ENCODE results near the gene SLC2A14. TPM values are rescaled to one million over a fixed set of nuclear protein-coding genes. Genes with fewer than 3 reads are reported as not detected.
"Not testable (repeated sequence)": the region's sequence is repeated elsewhere in the genome, so short reads cannot be mapped to it uniquely, and the experiment has no call there.

Gene SLC2A14
- total RNA-seq, 1 donor from 2014 or later, result not detected

GRCh38 chr12:7837366-7837765, 35.3 kb downstream of the SLC2A14 start:
- Histone ChIP-seq H3K27ac (no peak overlapping the region), H3K27me3 (no peaks in the 10 kb centered on the region), H3K36me3 (no peaks in the 10 kb centered on the region), H3K9me3 (no peaks in the 10 kb centered on the region), H3K4me3 (no peak overlapping the region), H3K4me1 (no peaks in the 10 kb centered on the region)
- no peak for DNase-seq (ENCODE audit: extremely low spot score in 2 of 2)
- TF ChIP-seq POLR2AphosphoS5 (IDR thresholded peaks at IDR 0.05; ENCODE audit: insufficient read depth in 1 of 2, low read depth in 1 of 2), result no peak
- no peak for TF ChIP-seq CTCF (IDR thresholded peaks at IDR 0.05)
- TF ChIP-seq POLR2A (IDR thresholded peaks at IDR 0.05), result no peak
- intact Hi-C loops (cut with DNase I), result no loop called here

GRCh38 chr12:7835766-7836165, 36.9 kb downstream of the SLC2A14 start:
- H3K4me1 ChIP-seq, result no peaks in the 10 kb centered on the region
- H3K9me3 ChIP-seq, result no peaks in the 10 kb centered on the region
- no peak for DNase-seq (ENCODE audit: extremely low spot score in 2 of 2)
- no peak overlapping the region for H3K27ac ChIP-seq
- no peak overlapping the region for H3K4me3 ChIP-seq
- TF ChIP-seq POLR2A (IDR thresholded peaks at IDR 0.05) (no peak), CTCF (IDR thresholded peaks at IDR 0.05) (no peak), POLR2AphosphoS5 (IDR thresholded peaks at IDR 0.05; ENCODE audit: insufficient read depth in 1 of 2, low read depth in 1 of 2) (no peak)
- H3K36me3 ChIP-seq, result no peaks in the 10 kb centered on the region
- intact Hi-C loops (cut with DNase I), result no loop called here
- no peaks in the 10 kb centered on the region for H3K27me3 ChIP-seq

GRCh38 chr12:7835116-7835515, 37.6 kb downstream of the SLC2A14 start:
- DNase-seq (ENCODE audit: extremely low spot score in 2 of 2), result no peak
- no peaks in the 10 kb centered on the region for H3K9me3 ChIP-seq
- H3K27ac ChIP-seq, result no peak overlapping the region
- no peak for TF ChIP-seq CTCF (IDR thresholded peaks at IDR 0.05)
- TF ChIP-seq POLR2A (IDR thresholded peaks at IDR 0.05), result no peak
- TF ChIP-seq POLR2AphosphoS5 (IDR thresholded peaks at IDR 0.05; ENCODE audit: insufficient read depth in 1 of 2, low read depth in 1 of 2), result no peak
- H3K27me3 ChIP-seq, result no peaks in the 10 kb centered on the region
- no peak overlapping the region for H3K4me3 ChIP-seq
- intact Hi-C loops (cut with DNase I), result no loop called here
- no peaks in the 10 kb centered on the region for H3K36me3 ChIP-seq
- no peaks in the 10 kb centered on the region for H3K4me1 ChIP-seq

- no peak overlapping the region for H3K4me3 ChIP-seq
- DNase-seq (ENCODE audit: extremely low spot score in 2 of 2), result no peak
- intact Hi-C loops (cut with DNase I), result no loop called here
- H3K36me3 ChIP-seq, result no peaks in the 10 kb centered on the region
- TF ChIP-seq POLR2A (IDR thresholded peaks at IDR 0.05), result no peak
- no peak for TF ChIP-seq CTCF (IDR thresholded peaks at IDR 0.05)
- TF ChIP-seq POLR2AphosphoS5 (IDR thresholded peaks at IDR 0.05; ENCODE audit: insufficient read depth in 1 of 2, low read depth in 1 of 2), result no peak
- no peaks in the 10 kb centered on the region for H3K9me3 ChIP-seq
- no peak overlapping the region for H3K27ac ChIP-seq
- H3K4me1 ChIP-seq, result no peaks in the 10 kb centered on the region
- no peaks in the 10 kb centered on the region for H3K27me3 ChIP-seq
These were observed 38.0 kb downstream of the SLC2A14 start for GRCh38 chr12:7834701-7835100.

GRCh38 chr12:7833831-7834230, 38.9 kb downstream of the SLC2A14 start:
- Histone ChIP-seq H3K4me3 (no peak overlapping the region), H3K36me3 (no peaks in the 10 kb centered on the region), H3K27me3 (no peaks in the 10 kb centered on the region), H3K27ac (no peak overlapping the region), H3K4me1 (no peaks in the 10 kb centered on the region), H3K9me3 (no peaks in the 10 kb centered on the region)
- intact Hi-C loops (cut with DNase I), result no loop called here
- TF ChIP-seq POLR2AphosphoS5 (IDR thresholded peaks at IDR 0.05; ENCODE audit: insufficient read depth in 1 of 2, low read depth in 1 of 2) (no peak), CTCF (IDR thresholded peaks at IDR 0.05) (no peak), POLR2A (IDR thresholded peaks at IDR 0.05) (no peak)
- DNase-seq (ENCODE audit: extremely low spot score in 2 of 2), result no peak

- H3K27ac ChIP-seq; DNase-seq (ENCODE audit: extremely low spot score in 2 of 2); H3K27me3 ChIP-seq; intact Hi-C loops (cut with DNase I); H3K36me3 ChIP-seq; H3K9me3 ChIP-seq; H3K4me3 ChIP-seq; H3K4me1 ChIP-seq: not testable (repeated sequence)
These were observed 39.5 kb downstream of the SLC2A14 start for GRCh38 chr12:7833201-7833600.
